BJ (cell line): ENCODE results near the gene HPCAL1. TPM values are rescaled to one million over a fixed set of nuclear protein-coding genes. Genes with fewer than 3 reads are reported as not detected.

ENCODE experiments used
- CTCF ChIA-PET: fragments of 350-600 bp; formaldehyde crosslinking; extraction: SDS; loops from one replicate; lab custom pipeline; 2021; ENCODE audit warnings: antibody characterized with exemption, inconsistent platforms; lab: Yijun Ruan, JAX
- POLR2A ChIA-PET: fragments of 300-600 bp; sonication (Branson Sonifier 250); formaldehyde crosslinking; extraction: SDS; loops from one replicate; lab custom pipeline; 2021; ENCODE audit warnings: antibody characterized with exemption; lab: Charles Lee
- DNase-seq: peaks from one replicate; pipeline ENCODE4 v3.0.0-alpha.2; 2011; ENCODE audit warnings: low read depth
- H3K27me3 ChIP-seq: 2 replicates; pipeline ENCODE4 v1.6.0; 2011; ENCODE audit warnings: low read length; ENCODE audit not compliant: control insufficient read depth, insufficient read depth
- H3K36me3 ChIP-seq: 2 replicates; pipeline ENCODE4 v1.5.1; 2011; ENCODE audit warnings: low read length; ENCODE audit not compliant: control insufficient read depth, insufficient read depth
- H3K4me3 ChIP-seq: 2 replicates; pipeline ENCODE4 v1.5.1; 2011; ENCODE audit warnings: low read depth, mild to moderate bottlenecking, control low read depth, low read length
- CTCF ChIP-seq: IDR thresholded peaks from 2 replicates; pipeline ENCODE4 v1.5.1; 2011; ENCODE audit warnings: low read depth, mild to moderate bottlenecking, control low read depth, inconsistent platforms, low read length, moderate library complexity; ENCODE audit not compliant: insufficient read depth
- polyA plus RNA-seq: library from polyadenylated mRNA; depleted of rRNA; stranded (reverse); fragments of >200 nt; gene quantifications from 2 replicates; pipeline ENCODE4 v1.2.3, GENCODE V29; 2011

The HPCAL1 gene
- polyA plus RNA-seq, 1 experiment: 17.6 TPM

GRCh38 chr2:10362898-10363454, 60.3 kb downstream of the HPCAL1 start:
- CTCF ChIA-PET: interaction anchor here (1.0 to 1.1 kb wide), 2 partner anchors 10 to 46 kb away, joined by 3 to 4 read pairs; no protein-coding TSS in a partner anchor
- no peak for DNase-seq
- Histone ChIP-seq H3K4me3 (no peak overlapping the region), H3K36me3 (no peaks in the 10 kb centered on the region; the same call in 1 of the 2 replicates), H3K27me3 (no peaks in the 10 kb centered on the region)
- POLR2A ChIA-PET: no interaction called here
- no peak for TF ChIP-seq CTCF

- POLR2A ChIA-PET: no interaction called here
- TF ChIP-seq CTCF: no peak
- CTCF ChIA-PET: interaction anchor here (0.6 to 1.1 kb wide), 4 partner anchors 12 to 1526 kb away, joined by 3 to 4 read pairs (median 3); no protein-coding TSS in a partner anchor
Measured at GRCh38 chr2:10363861-10364610, 61.3 kb downstream of the HPCAL1 start.

GRCh38 chr2:10365412-10365811, 62.7 kb downstream of the HPCAL1 start:
- ChIA-PET CTCF (interaction anchor here (0.5 kb wide), 1 partner anchor 293 kb away, joined by 3 read pairs; no protein-coding TSS in a partner anchor), POLR2A (no interaction called here)
- DNase-seq: no peak
- H3K27me3 ChIP-seq: no peaks in the 10 kb centered on the region
- no peak for TF ChIP-seq CTCF
- no peak overlapping the region for H3K4me3 ChIP-seq
- H3K36me3 ChIP-seq: no peaks in the 10 kb centered on the region; the same call in 1 of the 2 replicates

More at GRCh38 chr2:10363861-10364610, 61.3 kb downstream of the HPCAL1 start:
- H3K27me3 ChIP-seq: no peaks in the 10 kb centered on the region
- no peak overlapping the region for H3K4me3 ChIP-seq
- DNase-seq: no peak
- no peaks in the 10 kb centered on the region; the same call in 1 of the 2 replicates for H3K36me3 ChIP-seq

- no peak for DNase-seq
- POLR2A ChIA-PET: no interaction called here
Measured at GRCh38 chr2:10366601-10367270, 64.0 kb downstream of the HPCAL1 start.

More at GRCh38 chr2:10366601-10367270, 64.0 kb downstream of the HPCAL1 start:
- no peak for TF ChIP-seq CTCF
- Histone ChIP-seq H3K36me3 (no peaks in the 10 kb centered on the region; the same call in 1 of the 2 replicates), H3K4me3 (no peak overlapping the region), H3K27me3 (no peaks in the 10 kb centered on the region)
- CTCF ChIA-PET: interaction anchor here (0.6 to 1.4 kb wide), 3 partner anchors 14 to 1551 kb away, joined by 3 to 4 read pairs (median 3); no protein-coding TSS in a partner anchor
